WTC11 (cell line): ENCODE measurements around the gene PSG6.
"Not testable (repeated sequence)": the region's sequence is repeated elsewhere in the genome, so short reads cannot be mapped to it uniquely, and the experiment has no call there.

Experiments used
- CTCF ChIP-seq: fragments of 200-600 bp; IDR thresholded peaks from 2 replicates; pipeline ENCODE4 v1.8.0; 2022; ENCODE audit warnings: antibody characterized with exemption
- ESRRA ChIP-seq: sonication (generic); formaldehyde crosslinking; IDR thresholded peaks from 2 replicates; pipeline ENCODE4 v1.8.1; 2022; ENCODE audit warnings: mild to moderate bottlenecking, missing genetic modification reagents, borderline replicate concordance

- TF ChIP-seq CTCF; ESRRA (CRISPR knock-in tag): not testable (repeated sequence)
These were observed 18.6 kb downstream of the PSG6 start for GRCh38 chr19:42899110-42899509.
